Pancreas (tissue), 10 donors: ENCODE results near the gene ITGA5. TPM values are rescaled to one million over a fixed set of nuclear protein-coding genes. Genes with fewer than 3 reads are reported as not detected.

Source experiments
- ATAC-seq, 4 donors: fragments of 200-7000 bp; cut with Tn5 transposase; one replicate each; pipeline versions ENCODE4 v1.8.0 to v1.9.1; 2020; ENCODE audit warnings: mild to moderate bottlenecking in 4 of 4, moderate library complexity in 4 of 4
- DNase-seq, 6 donors: peaks; one replicate each; pipeline ENCODE4 v3.0.0-alpha.2; 2020
- FAIRE-seq: peaks from 2 replicates; lab custom pipeline; 2012; peaks lifted over from hg19 to GRCh38; lab: Jason Lieb, UNC
- H3K27ac ChIP-seq, 4 donors: fragments of 200-600 bp; sonication (generic); 1 replicate in 3 of 4; 2 replicates in 1 of 4; pipeline versions ENCODE4 v1.5.0 to v1.8.0; 2020
- H3K27me3 ChIP-seq, 4 donors: fragments of 200-600 bp; one replicate each; pipeline ENCODE4 v1.8.0; 2021
- H3K36me3 ChIP-seq, 3 donors: fragments of 200-600 bp; sonication (generic) in 1 of 3; one replicate each; pipeline versions ENCODE4 v1.5.0 to v1.8.0; 2020 to 2021
- H3K4me1 ChIP-seq, 3 donors: fragments of 200-600 bp; one replicate each; pipeline ENCODE4 v1.8.0; 2021
- H3K4me3 ChIP-seq, 4 donors: fragments of 200-600 bp; sonication (generic) in 2 of 4; one replicate each; pipeline versions ENCODE4 v1.5.0 to v1.8.0; 2020 to 2021
- H3K9me3 ChIP-seq, 4 donors: fragments of 200-600 bp; one replicate each; pipeline ENCODE4 v1.8.0; 2021
- CTCF ChIP-seq, 4 donors: fragments of 200-600 bp; sonication (generic) in 3 of 4; IDR thresholded peaks; one replicate each; pipeline versions ENCODE4 v1.5.0 to v1.8.0; 2021; ENCODE audit warnings: antibody characterized with exemption in 4 of 4
- WGBS, 2 donors: extraction: QIAGEN DNeasy Blood & Tissue Kit; methylation state at CpG; one replicate each; pipeline ENCODE4 v1.1.7; 2013; 5-methylcytosine and 5-hydroxymethylcytosine counted together
- intact Hi-C, 3 donors: fragments of 100-400 bp; cut with DNase I; formaldehyde crosslinking; loops; one replicate each; pipeline versions ENCODE4 v1.11.1 to v1.14.2; 2022
- polyA plus RNA-seq, 2 donors: library from polyadenylated mRNA; stranded (reverse); fragments of 200-250 nt; gene quantifications; one replicate each; pipeline ENCODE4 v1.2.3, GENCODE V29; 2013
- total RNA-seq, 6 donors: library from RNA; stranded (reverse); fragmentation: NEBNext Ultra II Directional in 4 of 6; extraction: Animal tissue kit (Norgen Biotek cat#: 25700) in 4 of 6; gene quantifications; one replicate each; pipeline versions ENCODE4 v1.2.1 to v1.2.4, GENCODE V29; 2021 to 2023
- donor health status: healthy with polysubstance abuse.
- donor health status: DM: no; HTN: no; CAD: no; lungs with moderate emphysema.
- donor health status: DM: no; HTN: no; CAD: no.
- donor health status: control.
- donor health status: control.
- donor health status: Bipolar disorder and iron deficiency.
- donor health status: DM: yes; HTN: yes; CAD: no.
- donor health status: DM: no; HTN: no; CAD: no.
- donor health status: DM: no; HTN: no; CAD: no.
- donor health status: DM: yes; HTN: yes; CAD: no.

Gene ITGA5
- total and polyA plus RNA-seq, 8 donors: 9.5 to 32.2 (median 17.5) TPM

DNA sequence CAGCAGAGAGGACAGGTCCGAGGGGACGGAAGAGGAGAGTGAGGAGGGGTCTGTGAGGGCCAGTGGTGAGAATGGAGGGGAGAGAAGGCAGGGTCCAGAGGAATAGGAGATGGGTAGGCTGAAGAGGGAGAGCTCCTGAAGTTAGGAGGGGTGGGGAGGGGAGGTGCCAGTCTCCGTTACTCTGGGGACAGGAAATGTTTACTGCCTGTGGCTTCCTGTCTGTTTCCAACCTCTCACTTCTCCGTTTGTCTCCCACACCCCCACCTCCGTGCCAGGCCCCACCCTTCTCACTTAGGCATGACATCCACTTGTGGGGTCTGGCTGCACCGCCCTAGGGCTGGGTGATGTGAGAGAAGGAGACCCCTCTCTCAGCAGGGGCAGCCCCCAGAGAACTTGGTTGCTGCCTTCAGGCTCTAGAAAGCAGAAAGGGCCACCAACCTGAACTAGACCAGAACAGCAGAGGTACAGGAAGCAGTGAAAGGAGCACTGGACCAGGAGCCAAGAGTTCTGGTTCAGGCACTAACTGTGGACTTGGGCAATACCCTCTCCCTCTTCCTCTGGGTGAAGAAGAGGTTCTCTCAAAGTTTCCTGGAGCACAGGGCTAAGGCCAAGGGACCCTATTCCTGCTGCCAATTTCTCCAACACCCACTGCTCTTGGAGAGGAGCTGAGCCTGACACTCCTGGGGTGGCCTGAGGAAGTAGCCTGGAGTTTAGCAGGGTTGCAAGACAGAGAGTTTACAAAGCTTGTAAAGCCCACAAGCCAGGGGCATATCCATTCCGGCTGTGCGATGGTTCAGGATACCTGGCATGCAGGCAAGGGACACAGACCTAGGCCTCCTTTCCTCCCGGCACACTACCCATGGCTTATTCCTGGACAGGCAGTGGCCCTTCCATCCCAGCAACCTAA lies 5.5 kb downstream of the ITGA5 start:
- no peaks in the 10 kb centered on the region for H3K27me3 ChIP-seq
- 71 to 72% methylated on average over 9 of the region's 9 CpGs for WGBS, 2 donors
- ATAC-seq (peak in 2 of 4 donors; percentile 24 to 31), DNase-seq (peak in 1 of 6 donors; percentile 58), FAIRE-seq (no peak)
- intact Hi-C loops: no loop called here
- H3K4me1 ChIP-seq: peaks cover 9 to 31% (median 12%) of the 10 kb centered on the region in 3 donors
- no peaks in the 10 kb centered on the region for H3K36me3 ChIP-seq
- H3K27ac ChIP-seq: peak overlapping the region in 2 of 4 donors; percentile 33 to 44
- no peak overlapping the region for H3K4me3 ChIP-seq
- no peak for TF ChIP-seq CTCF (IDR thresholded peaks at IDR 0.05)
- no peaks in the 10 kb centered on the region for H3K9me3 ChIP-seq

- H3K27ac ChIP-seq: peak overlapping the region in 2 of 4 donors; percentile 33 to 44
- peaks cover 9 to 30% (median 12%) of the 10 kb centered on the region in 3 donors for H3K4me1 ChIP-seq
- DNase-seq: no peak
- WGBS, 2 donors: 72 to 79% methylated on average over 3 of the region's 3 CpGs
- no peak for FAIRE-seq
- ATAC-seq: no peak
- H3K4me3 ChIP-seq: no peak overlapping the region
- no peaks in the 10 kb centered on the region for H3K27me3 ChIP-seq
- intact Hi-C loops: no loop called here
- no peaks in the 10 kb centered on the region for H3K36me3 ChIP-seq
- TF ChIP-seq CTCF (IDR thresholded peaks at IDR 0.05): no peak
- no peaks in the 10 kb centered on the region for H3K9me3 ChIP-seq
These were observed 6.3 kb downstream of the ITGA5 start for GRCh38 chr12:54412786-54413185.

DNA sequence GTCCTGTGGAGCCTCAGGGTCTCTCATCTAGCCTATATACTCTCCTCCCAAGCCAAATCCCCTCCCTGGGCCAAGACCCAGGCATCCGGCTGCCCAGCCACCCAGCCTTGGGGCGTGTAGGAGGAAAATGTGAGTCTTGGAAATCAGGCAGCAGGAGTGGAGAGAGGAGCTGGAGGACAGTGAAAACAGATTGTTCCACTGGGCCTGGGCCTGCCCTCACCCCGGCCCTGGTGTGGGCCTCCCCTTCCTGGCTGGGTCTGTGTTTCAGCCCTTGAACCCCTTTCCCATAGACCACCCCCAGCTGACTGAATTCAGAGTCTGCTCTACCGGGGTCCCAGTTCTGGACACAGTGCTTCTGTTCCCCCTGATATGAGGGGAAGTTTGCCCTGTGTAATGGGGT lies 6.7 kb downstream of the ITGA5 start:
- H3K27me3 ChIP-seq: no peaks in the 10 kb centered on the region
- H3K36me3 ChIP-seq: no peaks in the 10 kb centered on the region
- intact Hi-C loops: no loop called here
- no peak for DNase-seq
- FAIRE-seq: no peak
- no peak overlapping the region for H3K4me3 ChIP-seq
- WGBS, 2 donors: 90 to 93% methylated on average over 4 of the region's 4 CpGs
- peak overlapping the region in 2 of 4 donors; percentile 33 to 44 for H3K27ac ChIP-seq
- H3K9me3 ChIP-seq: no peaks in the 10 kb centered on the region
- no peak for ATAC-seq
- TF ChIP-seq CTCF (IDR thresholded peaks at IDR 0.05): no peak
- H3K4me1 ChIP-seq: peaks cover 9 to 26% (median 12%) of the 10 kb centered on the region in 3 donors

DNA sequence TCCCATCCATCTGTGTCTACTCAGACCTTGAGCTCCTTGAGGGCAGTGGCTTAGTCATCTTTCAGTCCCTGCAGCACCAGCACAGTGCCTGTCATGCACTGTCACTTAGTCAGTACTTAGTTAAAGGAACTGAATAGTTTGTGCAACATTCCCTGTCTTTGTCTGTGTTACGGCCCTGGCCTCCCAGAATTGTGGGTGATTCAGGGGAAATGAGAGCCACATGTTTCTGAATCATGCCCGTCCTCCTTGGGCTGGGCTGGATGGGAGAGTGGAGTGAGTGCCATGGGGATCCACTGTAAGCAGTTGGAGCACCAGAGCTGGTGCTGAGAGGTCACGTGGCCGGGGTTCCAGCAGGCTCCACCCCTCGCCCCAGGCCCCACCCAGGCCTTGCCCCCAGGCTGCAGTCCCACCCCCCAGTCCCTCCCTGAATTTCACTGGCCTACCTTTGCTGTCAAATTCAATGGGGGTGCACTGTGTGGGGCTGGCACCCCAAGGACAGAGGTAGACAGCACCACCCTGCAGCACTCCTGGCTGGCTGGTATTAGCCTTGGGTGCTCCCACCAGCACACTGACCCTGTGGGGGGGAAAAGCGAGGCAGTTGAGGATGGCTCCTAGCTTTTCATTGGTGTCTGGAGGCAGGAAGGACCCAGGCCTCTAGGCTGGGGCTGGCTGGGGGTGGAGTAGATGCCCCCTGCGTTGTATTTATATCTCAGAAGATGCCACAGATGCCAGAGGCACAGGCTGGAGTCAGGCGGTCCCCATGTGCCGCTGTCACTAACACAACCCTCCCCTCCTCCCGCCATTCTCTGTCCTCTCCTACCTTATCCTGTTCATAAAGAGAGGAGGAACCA lies 7.5 kb downstream of the ITGA5 start:
- WGBS, 2 donors: 74 to 79% methylated on average over 8 to 10 of the region's 10 CpGs

More for the DNA sequence above, 7.5 kb downstream of the ITGA5 start:
- no peak for DNase-seq
- Histone ChIP-seq H3K4me1 (peaks cover 9 to 20% (median 12%) of the 10 kb centered on the region in 3 donors), H3K36me3 (no peaks in the 10 kb centered on the region), H3K9me3 (no peaks in the 10 kb centered on the region), H3K27me3 (no peaks in the 10 kb centered on the region), H3K27ac (peak overlapping the region in 2 of 4 donors; percentile 9 to 13), H3K4me3 (no peak overlapping the region)
- no peak for FAIRE-seq
- TF ChIP-seq CTCF (IDR thresholded peaks at IDR 0.05): no peak
- intact Hi-C loops: no loop called here
- ATAC-seq: peak in 3 of 4 donors; percentile 31 to 59 (median 44)
